K562 (cell line): Measurements from ENCODE around the gene CRYBG2. TPM values are rescaled to one million over a fixed set of nuclear protein-coding genes. Genes with fewer than 3 reads are reported as not detected.
A peak's percentile ranks its signal among the peaks of the same experiment; 100 is the strongest.

Source experiments
- BMI1 ChIP-seq: fragments of 150-350 bp; IDR thresholded peaks from 2 replicates; pipeline ENCODE4 v1.6.1; 2014; ENCODE audit warnings: low read length
- DEAF1 ChIP-seq: fragments of 450-650 bp; formaldehyde crosslinking; IDR thresholded peaks from 2 replicates; pipeline ENCODE4 v1.4.0; 2020; ENCODE audit warnings: mild to moderate bottlenecking, moderate library complexity
- DNMT1 ChIP-seq: fragments of 450-650 bp; IDR thresholded peaks from 2 replicates; pipeline ENCODE4 v1.6.1; 2016; ENCODE audit warnings: antibody characterized with exemption, mild to moderate bottlenecking
- MTF1 ChIP-seq: fragments of 250-450 bp; sonication (Bioruptor Pico); IDR thresholded peaks from 2 replicates; pipeline ENCODE4 v1.9.0; 2021; ENCODE audit warnings: moderate library complexity, mild to moderate bottlenecking, inconsistent platforms, borderline replicate concordance
- MYC ChIP-seq, 2 experiments: fragments of 250-450 bp in 1 of 2; sonication (Bioruptor Pico) in 1 of 2; IDR thresholded peaks; 2 replicates each; pipeline versions ENCODE4 v1.5.1 to v1.6.1; 2012 to 2021; ENCODE audit warnings: low read depth in 2 of 2, borderline replicate concordance in 1 of 2, improper control_type of control experiment in 1 of 2, low read length in 1 of 2, mild to moderate bottlenecking in 1 of 2, moderate library complexity in 1 of 2
- NCOA1 ChIP-seq: fragments of 450-650 bp; IDR thresholded peaks from 2 replicates; pipeline ENCODE4 v1.6.1; 2016; ENCODE audit warnings: low read depth
- NEUROD1 ChIP-seq: fragments of 150-350 bp; IDR thresholded peaks from 2 replicates; pipeline ENCODE4 v1.6.1; 2014; ENCODE audit warnings: borderline replicate concordance, low read length, low read depth; ENCODE audit not compliant: partially characterized antibody
- PHB2 ChIP-seq: fragments of 450-650 bp; IDR thresholded peaks from 2 replicates; pipeline ENCODE4 v1.6.1; 2017; ENCODE audit warnings: low read depth
- RBM39 ChIP-seq: fragments of 200-400 bp; formaldehyde crosslinking; optimal IDR thresholded peaks from 2 replicates; pipeline ENCODE3; 2018; ENCODE audit warnings: low read depth, low read length
- SMAD4 ChIP-seq: fragments of 250-450 bp; sonication (Bioruptor Pico); conservative IDR thresholded peaks from 2 replicates; pipeline ENCODE4 v1.8.0; 2021; ENCODE audit warnings: inconsistent platforms, mild to moderate bottlenecking, moderate library complexity
- SRF ChIP-seq, 2 experiments: fragments of 250-450, 450-650 bp in 1 of 2; sonication (Bioruptor Pico) in 1 of 2; sonication (generic) in 1 of 2; formaldehyde crosslinking; IDR thresholded peaks; 2 replicates each; pipeline versions ENCODE4 v1.5.0 to v1.5.1; 2020 to 2022; ENCODE audit warnings: mild to moderate bottlenecking in 1 of 2, missing genetic modification reagents in 1 of 2
- TFE3 ChIP-seq: fragments of 450-650 bp; formaldehyde crosslinking; IDR thresholded peaks from 2 replicates; pipeline ENCODE4 v1.4.0; 2020; ENCODE audit warnings: mild to moderate bottlenecking, mixed read lengths
- USF2 ChIP-seq: sonication (generic); formaldehyde crosslinking; IDR thresholded peaks from 2 replicates; pipeline ENCODE4 v1.5.0; 2020; ENCODE audit warnings: missing genetic modification reagents
- XRCC3 ChIP-seq: fragments of 450-650 bp; IDR thresholded peaks from 2 replicates; pipeline ENCODE4 v1.6.1; 2017; ENCODE audit warnings: mild to moderate bottlenecking, moderate library complexity
- ZBTB12 ChIP-seq: fragments of 250-450 bp; sonication (Bioruptor Pico); IDR thresholded peaks from 2 replicates; pipeline ENCODE4 v1.4.0; 2020
- ZNF316 ChIP-seq: fragments of 450-650 bp; IDR thresholded peaks from 2 replicates; pipeline ENCODE4 v1.6.1; 2016
- ZNF41 ChIP-seq: fragments of 250-450 bp; sonication (Bioruptor Pico); conservative IDR thresholded peaks from 2 replicates; pipeline ENCODE4 v1.4.0; 2020; ENCODE audit warnings: mild to moderate bottlenecking
- ZNF76 ChIP-seq: fragments of 250-450 bp; sonication (Bioruptor Pico); IDR thresholded peaks from 2 replicates; pipeline ENCODE4 v1.4.0; 2020; ENCODE audit warnings: mild to moderate bottlenecking, moderate library complexity, borderline replicate concordance
- ZNF766 ChIP-seq: fragments of 200-800 bp; sonication (Bioruptor generic); conservative IDR thresholded peaks from 2 replicates; pipeline ENCODE4 v1.6.1; 2016; ENCODE audit warnings: missing genetic modification characterization, missing compliant biosample characterization
- polyA plus RNA-seq, 8 experiments: library from polyadenylated mRNA; depleted of rRNA in 4 of 8; stranded (reverse) in 5 of 8; unstranded in 3 of 8; fragments of >200 nt; fragmentation: Nextera tagmentation in 2 of 8; fragmentation: Illumina TruSeq in 1 of 8; extraction: Ambion mirVana in 2 of 8; extraction: Trizol in 1 of 8; gene quantifications; 2 replicates each; pipeline versions ENCODE4 v1.2.1 to v1.2.3, GENCODE V29; 2011 to 2014; ENCODE audit warnings: inconsistent platforms in 1 of 8, missing spikeins in 1 of 8
- total RNA-seq, 7 experiments: library from RNA; depleted of rRNA in 6 of 7; stranded (reverse); fragments of >200 nt in 6 of 7; fragmentation: Illumina TruSeq in 2 of 7; extraction: Trizol in 2 of 7; gene quantifications; 2 replicates each; pipeline versions ENCODE4 v1.2.1 to v1.2.3, GENCODE V29; 2011 to 2021; ENCODE audit warnings: low replicate concordance in 1 of 7

CRYBG2 gene
- total and polyA plus RNA-seq, 9 of the 15 experiments (the other 6 are each of a cell fraction or from before 2014, with no cell fraction given), result 0.39 to 8.5 (median 3.7) TPM

GRCh38 chr1:26306290-26307229 lies 47.4 kb downstream of the CRYBG2 start, which contains the start of gene UBXN11 (continued):
- no peak for TF ChIP-seq USF2 (CRISPR knock-in tag)
- TF ChIP-seq DNMT1, result no peak
- peak in 1 of 2 experiments; percentile 59; a peak in 1 of 4 replicates for TF ChIP-seq SRF (CRISPR knock-in tag; IDR thresholded peaks at IDR 0.05)
- no peak; the same call in 1 of the 2 replicates for TF ChIP-seq ZNF766 (CRISPR knock-in tag)
- peak; percentile 92 for TF ChIP-seq BMI1
- no peak for TF ChIP-seq ZNF76 (CRISPR knock-in tag)
- TF ChIP-seq NCOA1, result no peak
- no peak for TF ChIP-seq ZNF41 (CRISPR knock-in tag)
- no peak for TF ChIP-seq ZNF316
- TF ChIP-seq XRCC3, result no peak
- no peak for TF ChIP-seq SMAD4 (CRISPR knock-in tag)
- no peak for TF ChIP-seq MTF1 (CRISPR knock-in tag)
- TF ChIP-seq DEAF1 (CRISPR knock-in tag), result no peak
- no peak for TF ChIP-seq ZBTB12 (CRISPR knock-in tag)
- no peak for TF ChIP-seq RBM39
- TF ChIP-seq NEUROD1, result peak; percentile 88
- no peak for TF ChIP-seq PHB2
- TF ChIP-seq MYC (IDR thresholded peaks at IDR 0.05; ENCODE audit: low read depth, low read length), result peak; percentile 68
- TF ChIP-seq MYC (CRISPR knock-in tag; IDR thresholded peaks at IDR 0.05; ENCODE audit: borderline replicate concordance, low read depth), result no peak
- TF ChIP-seq TFE3 (CRISPR knock-in tag), result peak; percentile 24; the same call in 1 of the 2 replicates
